ENCODE data around the gene MUS81.
"Not testable (repeated sequence)": the region's sequence is repeated elsewhere in the genome, so short reads cannot be mapped to it uniquely, and the experiment has no call there.

MUS81 gene, protein sequence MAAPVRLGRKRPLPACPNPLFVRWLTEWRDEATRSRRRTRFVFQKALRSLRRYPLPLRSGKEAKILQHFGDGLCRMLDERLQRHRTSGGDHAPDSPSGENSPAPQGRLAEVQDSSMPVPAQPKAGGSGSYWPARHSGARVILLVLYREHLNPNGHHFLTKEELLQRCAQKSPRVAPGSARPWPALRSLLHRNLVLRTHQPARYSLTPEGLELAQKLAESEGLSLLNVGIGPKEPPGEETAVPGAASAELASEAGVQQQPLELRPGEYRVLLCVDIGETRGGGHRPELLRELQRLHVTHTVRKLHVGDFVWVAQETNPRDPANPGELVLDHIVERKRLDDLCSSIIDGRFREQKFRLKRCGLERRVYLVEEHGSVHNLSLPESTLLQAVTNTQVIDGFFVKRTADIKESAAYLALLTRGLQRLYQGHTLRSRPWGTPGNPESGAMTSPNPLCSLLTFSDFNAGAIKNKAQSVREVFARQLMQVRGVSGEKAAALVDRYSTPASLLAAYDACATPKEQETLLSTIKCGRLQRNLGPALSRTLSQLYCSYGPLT

DNA sequence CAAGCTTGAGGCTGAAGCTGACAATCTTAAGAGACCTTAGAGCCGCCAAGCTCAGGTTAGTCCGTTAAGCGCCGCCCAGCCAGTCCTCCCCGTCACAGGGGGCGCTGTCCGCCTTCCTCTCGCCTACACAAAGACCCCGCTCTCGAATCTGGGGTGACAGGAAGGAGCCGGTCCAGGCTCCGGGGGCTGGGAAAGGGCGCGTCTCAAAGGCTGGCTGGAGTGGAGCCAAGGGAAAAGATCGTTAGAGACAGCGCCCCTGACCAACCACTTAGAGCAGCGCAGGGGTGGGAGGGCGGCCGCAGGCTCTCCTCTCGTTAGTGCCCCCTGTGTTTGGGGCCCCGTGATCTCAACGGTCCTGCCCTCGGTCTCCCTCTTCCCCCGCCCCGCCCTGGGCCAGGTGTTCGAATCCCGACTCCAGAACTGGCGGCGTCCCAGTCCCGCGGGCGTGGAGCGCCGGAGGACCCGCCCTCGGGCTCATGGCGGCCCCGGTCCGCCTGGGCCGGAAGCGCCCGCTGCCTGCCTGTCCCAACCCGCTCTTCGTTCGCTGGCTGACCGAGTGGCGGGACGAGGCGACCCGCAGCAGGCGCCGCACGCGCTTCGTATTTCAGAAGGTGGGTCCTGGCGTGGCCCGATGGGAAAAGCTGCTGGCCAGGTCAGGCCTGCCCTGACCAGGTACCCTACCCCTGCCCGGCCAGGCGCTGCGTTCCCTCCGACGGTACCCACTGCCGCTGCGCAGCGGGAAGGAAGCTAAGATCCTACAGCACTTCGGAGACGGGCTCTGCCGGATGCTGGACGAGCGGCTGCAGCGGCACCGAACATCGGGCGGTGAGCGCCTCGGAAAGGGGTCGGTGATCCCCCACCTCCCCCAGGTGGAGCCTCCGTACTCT lies at the start of gene MUS81:
Gene MUS81 (plus strand): TSS at position 156 of the 887 bp plus-strand sequence. CDS start 321 bp downstream, at position 477.
- Mint-ChIP-seq H3K36me3 (peaks cover 4% of the 10 kb centered on the region), H3K27me3 (no peaks in the 10 kb centered on the region)

DNA sequence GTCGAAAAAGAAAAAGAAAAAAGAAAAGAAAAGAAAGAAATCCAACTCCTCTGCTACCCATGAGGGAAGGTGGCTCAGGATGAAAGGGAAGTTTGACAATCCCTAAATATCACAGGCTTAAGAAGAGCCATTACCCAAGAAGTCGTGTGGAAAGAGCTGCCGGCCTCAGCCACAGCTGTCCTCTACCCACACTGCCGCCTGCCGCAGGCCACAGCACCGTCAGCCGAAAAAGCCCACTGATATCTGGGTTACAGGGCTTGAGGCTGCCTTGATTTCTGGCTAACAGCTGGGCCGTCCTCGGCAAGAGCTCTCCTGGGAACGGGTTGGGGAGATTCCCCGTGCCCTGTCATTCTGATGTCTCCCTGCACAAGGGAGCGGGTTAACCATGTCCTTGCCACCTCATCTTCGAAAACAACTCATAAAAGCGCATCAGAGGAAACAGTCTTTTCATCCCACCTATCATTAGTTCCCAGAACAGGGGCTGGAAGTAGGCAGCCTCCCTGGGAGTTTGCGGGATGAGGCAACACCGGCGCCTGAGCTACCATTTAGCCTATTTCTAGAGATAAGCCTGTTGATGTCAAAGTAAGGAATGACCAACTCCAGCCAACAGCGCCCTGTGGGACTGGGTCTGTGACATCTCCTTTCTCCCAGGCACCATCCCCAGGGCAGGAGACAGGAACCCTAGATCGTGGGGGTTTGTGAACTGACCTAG lies 48.3 kb upstream of the MUS81 start:
- Mint-ChIP-seq H3K9me3 (ENCODE audit: low read depth) (no peaks in the 10 kb centered on the region), H3K36me3 (peaks cover 4% of the 10 kb centered on the region), H3K4me1 (ENCODE audit: low read depth) (peaks cover 7% of the 10 kb centered on the region), H3K27ac (peak overlapping the region; percentile 41), H3K27me3 (no peaks in the 10 kb centered on the region), H3K4me3 (no peak overlapping the region)

More for the DNA sequence above, at the start of gene MUS81:
- Mint-ChIP-seq H3K9me3 (ENCODE audit: low read depth) (no peaks in the 10 kb centered on the region), H3K4me3 (peak within 1 kb of the TSS; percentile 95), H3K27ac (peak within 1 kb of the TSS; percentile 99), H3K4me1 (ENCODE audit: low read depth) (peaks cover 36% of the 10 kb centered on the region)

DNA sequence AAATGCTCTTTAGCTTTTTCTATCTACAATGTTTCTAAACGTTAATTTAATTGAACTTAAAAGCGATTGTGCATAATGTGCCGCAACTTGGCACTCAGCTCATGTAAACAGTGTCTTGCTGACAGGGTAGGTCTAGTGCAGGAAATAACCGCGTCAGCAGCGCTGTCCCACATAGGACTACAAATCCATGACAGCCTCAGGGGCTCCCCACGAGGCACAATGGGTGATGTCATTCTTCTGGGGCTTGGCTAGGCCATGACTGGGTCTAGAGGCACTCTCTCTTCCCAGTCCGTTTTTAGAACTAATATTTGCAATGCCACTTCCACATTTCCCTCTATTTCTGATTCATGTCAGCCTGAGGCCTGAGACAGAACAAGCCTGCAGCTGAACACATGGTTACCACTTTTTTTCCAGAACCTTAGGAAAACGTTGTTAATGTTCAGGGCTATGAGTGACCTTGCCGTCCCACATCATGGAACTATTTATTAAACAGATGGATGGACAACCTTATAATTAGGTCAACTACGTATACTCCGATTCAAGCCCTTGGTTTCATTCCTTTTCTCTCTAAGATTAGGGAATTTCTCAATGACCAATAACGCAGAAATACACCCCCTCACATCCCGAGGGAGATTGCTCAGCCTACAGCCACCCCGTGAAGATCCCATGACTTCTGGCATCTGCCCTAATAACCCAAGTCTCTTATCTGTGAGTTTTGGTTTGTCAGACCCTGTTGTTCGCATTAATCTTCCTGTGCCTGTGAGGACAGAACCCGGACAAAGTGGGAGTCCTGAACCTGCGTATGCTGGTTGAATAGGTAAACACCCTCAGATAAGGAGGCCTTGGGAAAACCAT lies 45.9 kb upstream of the MUS81 start:
- Mint-ChIP-seq H3K9me3 (ENCODE audit: low read depth) (no peaks in the 10 kb centered on the region), H3K27me3 (no peaks in the 10 kb centered on the region), H3K4me1 (ENCODE audit: low read depth) (peaks cover 15% of the 10 kb centered on the region), H3K36me3 (peaks cover 4% of the 10 kb centered on the region), H3K27ac (no peak overlapping the region), H3K4me3 (no peak overlapping the region)

DNA sequence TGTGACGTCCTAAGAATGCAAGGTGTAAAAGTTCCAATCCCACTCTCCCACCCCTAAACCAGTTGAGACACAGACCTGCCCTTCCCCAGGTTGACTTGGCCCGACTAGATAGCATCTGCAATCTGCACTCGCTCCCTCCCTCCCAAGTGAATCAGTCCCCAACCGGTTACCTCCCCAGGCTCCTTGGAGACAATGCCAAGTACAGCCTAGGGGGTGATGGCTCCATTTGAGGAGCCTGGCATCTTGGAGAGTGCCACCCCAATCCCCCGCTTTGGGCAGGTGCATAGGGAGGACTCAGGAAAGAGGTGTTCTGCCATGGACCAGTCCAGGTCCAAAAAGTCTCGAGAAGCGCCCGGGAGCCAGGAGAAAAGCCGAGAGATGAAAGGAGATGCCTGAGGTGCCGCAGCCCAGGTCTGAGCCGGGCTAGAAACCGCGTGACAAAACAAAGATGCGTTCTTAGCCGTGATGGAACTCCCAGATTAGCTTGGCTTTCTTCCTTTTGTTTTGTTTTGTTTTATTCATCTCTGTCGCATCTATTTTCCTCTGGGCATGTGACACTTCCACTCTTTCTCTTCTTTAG lies 45.2 kb upstream of the MUS81 start:
- no peaks in the 10 kb centered on the region for H3K27me3 Mint-ChIP-seq
- H3K36me3 Mint-ChIP-seq = peaks cover 4% of the 10 kb centered on the region
- peaks cover 15% of the 10 kb centered on the region for H3K4me1 Mint-ChIP-seq (ENCODE audit: low read depth)

DNA sequence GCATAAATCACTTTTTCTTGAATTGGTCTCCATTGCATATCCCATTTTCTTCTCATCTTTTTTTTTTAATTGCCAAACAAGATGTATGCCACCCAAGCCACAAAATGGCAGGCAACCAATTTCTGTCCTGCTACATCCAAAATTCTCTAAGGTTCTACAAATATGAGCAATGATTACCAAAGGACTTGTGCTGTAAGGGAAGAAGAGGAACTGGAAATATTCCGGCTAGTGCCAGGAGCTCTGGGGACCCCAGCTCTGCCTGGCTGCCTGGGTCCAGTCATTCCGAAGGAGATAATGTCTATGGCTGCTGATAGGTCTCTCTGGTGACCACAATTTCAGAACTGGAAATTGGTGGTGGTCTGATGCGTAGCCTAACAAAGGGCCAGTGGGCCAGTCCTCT lies 43.5 kb upstream of the MUS81 start:
- H3K36me3 Mint-ChIP-seq = peaks cover 4% of the 10 kb centered on the region
- no peaks in the 10 kb centered on the region for H3K9me3 Mint-ChIP-seq (ENCODE audit: low read depth)
- peak overlapping the region; percentile 14 for H3K4me3 Mint-ChIP-seq
- H3K27me3 Mint-ChIP-seq = no peaks in the 10 kb centered on the region
- no peak overlapping the region for H3K27ac Mint-ChIP-seq
- H3K4me1 Mint-ChIP-seq (ENCODE audit: low read depth) = peaks cover 15% of the 10 kb centered on the region

More for the DNA sequence above, 45.2 kb upstream of the MUS81 start:
- no peaks in the 10 kb centered on the region for H3K9me3 Mint-ChIP-seq (ENCODE audit: low read depth)
- H3K4me3 Mint-ChIP-seq = no peak overlapping the region
- H3K27ac Mint-ChIP-seq = no peak overlapping the region

DNA sequence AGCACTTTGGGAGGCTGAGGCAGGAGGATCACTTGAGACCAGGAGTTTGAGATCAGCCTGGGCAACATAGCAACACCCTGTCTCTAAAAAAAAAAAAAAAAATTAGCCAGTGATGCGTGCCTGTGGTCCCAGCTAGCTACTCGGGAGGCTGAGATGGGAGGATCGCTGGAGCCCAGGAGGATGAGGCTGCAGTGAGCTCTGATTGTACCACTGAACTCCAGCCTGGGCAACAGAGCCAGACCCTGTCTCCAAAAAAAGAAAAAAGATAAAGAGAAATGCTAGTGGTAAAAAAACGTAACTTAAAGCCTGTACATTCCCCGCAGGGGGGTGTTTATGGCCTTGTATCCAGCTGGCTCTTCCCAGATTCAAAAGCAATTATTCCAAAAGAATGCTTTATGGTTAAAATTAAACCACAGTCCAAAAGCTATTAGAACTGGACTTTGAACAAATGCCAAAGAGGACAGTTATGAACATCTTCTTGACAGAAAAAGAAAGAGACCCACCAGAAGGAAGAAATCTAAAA lies 42.9 kb upstream of the MUS81 start:
- Mint-ChIP-seq H3K36me3 (peaks cover 4% of the 10 kb centered on the region), H3K4me1 (ENCODE audit: low read depth) (peaks cover 15% of the 10 kb centered on the region), H3K27ac (peak overlapping the region; percentile 80), H3K27me3 (no peaks in the 10 kb centered on the region), H3K4me3 (peak overlapping the region; percentile 85), H3K9me3 (ENCODE audit: low read depth) (no peaks in the 10 kb centered on the region)

DNA sequence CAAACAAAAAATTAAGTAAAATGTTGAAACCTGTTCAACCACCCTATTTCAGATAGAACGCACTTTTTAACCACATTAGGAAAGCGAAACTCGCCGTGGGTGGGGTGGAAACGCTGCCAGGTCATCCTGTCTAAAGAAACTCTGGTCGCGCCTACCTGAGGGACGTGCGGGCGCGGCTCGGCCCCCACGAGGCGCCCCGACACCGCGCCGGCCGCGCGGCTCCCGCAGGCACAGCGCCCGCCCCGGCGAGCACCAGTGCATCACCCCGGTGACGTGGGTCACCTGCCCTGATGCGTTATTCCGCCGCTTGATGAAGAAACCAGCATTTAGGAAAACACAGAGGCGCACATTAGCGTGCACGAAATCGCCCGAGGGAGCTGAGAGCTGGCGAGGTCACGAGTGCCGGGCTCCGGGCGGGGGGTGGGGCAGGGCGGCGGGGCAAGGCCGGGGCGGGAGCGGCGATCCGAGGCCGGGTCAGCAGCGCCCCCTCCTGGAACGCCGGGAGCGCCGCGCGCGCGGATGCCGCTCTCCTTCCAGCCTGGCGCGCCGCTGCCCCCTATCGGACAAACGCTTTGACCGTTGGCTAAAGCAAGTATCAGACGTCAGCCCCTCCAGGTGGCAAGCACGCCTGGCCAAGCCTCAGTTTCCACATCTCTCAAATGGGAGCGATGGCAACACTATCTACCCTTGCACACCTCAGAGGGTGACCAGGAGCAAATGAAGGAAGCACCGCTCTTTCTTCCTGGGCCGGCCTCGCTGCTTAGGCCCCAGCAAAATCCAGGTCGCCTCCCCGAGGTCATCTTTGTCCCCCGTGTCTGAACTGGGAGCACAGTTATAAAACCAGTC lies 42.2 kb upstream of the MUS81 start:
- H3K36me3 Mint-ChIP-seq = peaks cover 4% of the 10 kb centered on the region
- H3K4me3 Mint-ChIP-seq = peak overlapping the region; percentile 85
- no peaks in the 10 kb centered on the region for H3K9me3 Mint-ChIP-seq (ENCODE audit: low read depth)
- H3K27ac Mint-ChIP-seq = peak overlapping the region; percentile 80
- peaks cover 15% of the 10 kb centered on the region for H3K4me1 Mint-ChIP-seq (ENCODE audit: low read depth)
- no peaks in the 10 kb centered on the region for H3K27me3 Mint-ChIP-seq

DNA sequence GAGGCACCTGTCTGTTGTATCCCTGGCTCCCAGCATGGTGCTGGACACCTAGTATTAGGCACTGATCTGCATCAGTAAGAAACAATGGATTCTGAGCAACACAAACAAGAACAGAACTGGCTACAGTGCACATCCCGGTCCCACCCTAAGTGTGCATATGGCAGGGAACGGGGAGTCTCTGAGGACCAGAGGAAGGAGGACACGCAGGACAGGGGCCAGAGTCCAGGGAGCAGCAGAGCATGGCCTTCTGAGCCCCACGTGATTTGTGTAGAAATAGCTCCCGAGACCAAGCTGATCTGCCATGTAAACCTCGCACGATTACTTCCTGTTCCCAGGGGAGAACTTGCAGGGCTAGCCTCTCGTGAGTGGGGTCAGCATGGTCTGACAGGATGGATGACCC lies 39.1 kb upstream of the MUS81 start:
- H3K4me3 Mint-ChIP-seq = no peak overlapping the region
- H3K9me3 Mint-ChIP-seq (ENCODE audit: low read depth) = no peaks in the 10 kb centered on the region
- no peaks in the 10 kb centered on the region for H3K27me3 Mint-ChIP-seq
- H3K27ac Mint-ChIP-seq = no peak overlapping the region
- peaks cover 15% of the 10 kb centered on the region for H3K4me1 Mint-ChIP-seq (ENCODE audit: low read depth)
- H3K36me3 Mint-ChIP-seq = peaks cover 4% of the 10 kb centered on the region

DNA sequence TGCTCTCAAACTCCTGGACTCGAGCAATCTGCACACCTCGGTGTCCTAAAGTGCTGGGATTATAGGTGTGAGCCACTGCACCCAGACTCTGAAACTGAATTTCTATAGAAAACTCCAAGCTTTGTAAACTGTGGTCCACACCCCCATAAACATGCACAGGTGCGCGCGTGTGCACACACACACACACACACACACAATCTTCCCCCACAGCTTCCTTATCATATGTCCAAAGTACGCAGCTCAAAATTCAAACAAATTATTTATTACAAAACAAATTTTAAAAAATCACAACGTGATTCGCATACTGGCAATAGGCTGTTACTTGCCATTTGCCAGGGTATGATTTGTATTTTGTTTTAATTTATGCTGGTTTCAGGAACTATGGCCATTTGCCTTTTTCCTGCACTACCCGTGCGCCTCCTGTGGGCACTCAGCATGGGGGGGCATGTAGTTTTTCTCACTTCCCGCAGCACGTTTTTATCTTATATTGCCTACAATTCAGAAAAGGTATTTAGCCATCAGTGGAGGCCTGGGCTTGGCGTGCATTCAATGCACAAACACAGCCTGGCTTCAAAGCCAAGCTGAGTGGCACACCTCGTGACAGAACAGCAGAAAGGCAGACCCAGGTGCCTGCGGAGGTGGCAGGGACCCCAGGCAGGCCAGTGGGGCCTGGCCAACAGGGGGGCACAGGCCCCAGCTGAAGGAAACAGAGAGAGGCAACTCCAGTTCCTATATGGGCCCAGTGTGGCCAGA lies 37.3 kb upstream of the MUS81 start:
- H3K4me1 Mint-ChIP-seq (ENCODE audit: low read depth) = no peaks in the 10 kb centered on the region
- H3K27ac Mint-ChIP-seq = no peak overlapping the region
- H3K27me3 Mint-ChIP-seq = no peaks in the 10 kb centered on the region
- H3K4me3 Mint-ChIP-seq = no peak overlapping the region
- no peaks in the 10 kb centered on the region for H3K9me3 Mint-ChIP-seq (ENCODE audit: low read depth)
- no peaks in the 10 kb centered on the region for H3K36me3 Mint-ChIP-seq

DNA sequence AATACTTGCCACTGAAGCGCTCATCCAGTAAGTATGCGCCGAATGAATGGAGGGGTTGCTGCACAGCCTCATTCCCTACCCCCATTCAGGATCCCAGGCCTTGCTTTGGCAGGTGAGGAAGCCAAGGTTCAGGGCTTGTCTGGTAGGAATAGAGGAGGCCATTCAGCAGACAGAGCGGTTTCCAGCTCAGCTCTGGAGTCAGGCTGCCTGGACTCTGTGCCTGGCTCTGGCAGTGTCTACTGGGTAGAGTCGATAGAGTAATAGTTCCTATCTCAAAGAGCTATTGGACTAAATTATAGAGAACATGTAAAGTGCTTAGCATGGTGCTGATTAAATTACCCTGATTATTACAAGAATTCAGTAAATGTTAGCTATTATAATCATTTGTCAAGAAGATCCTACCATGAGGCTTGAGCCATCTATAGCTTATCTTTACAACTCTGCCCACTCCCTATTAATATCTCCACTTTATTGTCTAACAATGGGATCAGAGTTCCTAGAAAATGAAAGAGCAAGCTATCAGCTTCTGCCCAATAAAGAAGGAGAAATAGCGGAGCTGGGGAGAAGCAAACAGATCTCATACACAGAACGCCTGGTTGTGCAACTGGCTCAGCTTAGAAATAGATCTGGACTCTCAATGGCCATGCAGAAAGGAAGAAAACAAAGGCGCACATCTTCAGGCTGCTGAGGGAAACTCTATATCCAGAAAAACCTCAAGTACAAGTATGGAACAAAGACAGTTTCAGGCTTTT lies 33.1 kb upstream of the MUS81 start:
- Mint-ChIP-seq H3K27ac (no peak overlapping the region), H3K4me1 (ENCODE audit: low read depth) (peaks cover 12% of the 10 kb centered on the region), H3K36me3 (no peaks in the 10 kb centered on the region), H3K4me3 (no peak overlapping the region), H3K9me3 (ENCODE audit: low read depth) (no peaks in the 10 kb centered on the region), H3K27me3 (no peaks in the 10 kb centered on the region)

DNA sequence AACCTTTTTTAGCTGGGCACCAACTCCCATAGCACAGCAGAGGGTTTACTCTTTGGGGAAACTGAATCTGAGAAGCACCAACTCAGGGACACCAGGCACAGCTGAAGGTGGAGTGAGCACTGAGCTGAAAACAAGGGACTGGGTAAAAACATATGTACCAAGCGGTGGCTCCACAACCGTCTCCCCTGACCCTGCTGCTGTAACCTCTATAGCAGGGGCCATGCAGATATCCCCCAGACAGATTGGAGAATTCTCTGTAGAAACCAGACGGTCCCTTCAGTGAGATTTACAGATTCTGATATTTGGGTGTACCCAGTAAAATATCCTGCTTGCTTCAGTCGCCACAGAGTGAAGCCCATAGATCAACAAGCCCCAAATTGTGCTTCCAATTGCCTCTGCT lies 30.8 kb upstream of the MUS81 start:
- H3K4me3 Mint-ChIP-seq = no peak overlapping the region
- H3K4me1 Mint-ChIP-seq (ENCODE audit: low read depth) = peaks cover 22% of the 10 kb centered on the region
- no peaks in the 10 kb centered on the region for H3K9me3 Mint-ChIP-seq (ENCODE audit: low read depth)
- H3K27ac Mint-ChIP-seq = no peak overlapping the region
- H3K27me3 Mint-ChIP-seq = no peaks in the 10 kb centered on the region
- no peaks in the 10 kb centered on the region for H3K36me3 Mint-ChIP-seq

DNA sequence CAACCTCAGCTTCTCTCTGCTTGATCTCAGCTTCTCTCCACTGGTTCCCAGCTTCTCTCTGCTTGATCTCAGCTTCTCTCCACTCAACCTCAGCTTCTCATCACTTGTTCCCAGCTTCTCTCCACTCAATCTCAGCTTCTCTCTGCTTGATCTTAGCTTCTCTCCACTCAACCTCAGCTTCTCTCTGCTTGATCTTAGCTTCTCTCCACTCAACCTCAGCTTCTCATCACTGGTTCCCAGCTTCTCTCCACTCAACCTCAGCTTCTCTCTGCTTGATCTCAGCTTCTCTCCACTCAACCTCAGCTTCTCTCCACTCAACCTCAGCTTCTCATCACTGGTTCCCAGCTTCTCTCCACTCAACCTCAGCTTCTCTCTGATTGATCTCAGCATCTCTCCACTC lies 28.0 kb upstream of the MUS81 start:
- H3K4me1 Mint-ChIP-seq (ENCODE audit: low read depth) = peaks cover 22% of the 10 kb centered on the region
- H3K27me3 Mint-ChIP-seq; H3K9me3 Mint-ChIP-seq (ENCODE audit: low read depth); H3K4me3 Mint-ChIP-seq; H3K36me3 Mint-ChIP-seq; H3K27ac Mint-ChIP-seq: not testable (repeated sequence)

All from activated naive CD8-positive, alpha-beta T cell (primary cell).